HepG2 (cell line): Measurements from ENCODE around the gene ANXA5. TPM values are rescaled to one million over a fixed set of nuclear protein-coding genes. Genes with fewer than 3 reads are reported as not detected.

Experiments
- ATAC-seq: fragments of 200-7000 bp; cut with Tn5 transposase; 3 replicates; pipeline ENCODE4 v1.9.1; 2020; ENCODE audit warnings: mild to moderate bottlenecking, moderate library complexity
- BruUV-seq: library from RNA; stranded (reverse); fragments of 400-500 nt; replicated peaks from 2 replicates; lab custom pipeline; 2021; lab: Mats Ljungman, UMichigan
- CTCF ChIA-PET: fragments of 300-600 bp; formaldehyde crosslinking; extraction: SDS; loops from one replicate; lab custom pipeline; 2021; ENCODE audit warnings: low total read pairs, inconsistent platforms, low intra/inter-chr PET ratio; lab: Yijun Ruan, JAX
- POLR2A ChIA-PET: fragments of 350-600 bp; sonication (Branson Sonifier 250); formaldehyde crosslinking; loops from one replicate; lab custom pipeline; 2020; ENCODE audit warnings: antibody characterized with exemption, inconsistent platforms; lab: Yijun Ruan, JAX
- DNase-seq: peaks from one replicate; pipeline ENCODE4 v3.0.0-alpha.2; 2015; ENCODE audit warnings: low spot score
- FAIRE-seq: peaks from 3 replicates; lab custom pipeline; 2011; peaks lifted over from hg19 to GRCh38; lab: Jason Lieb, UNC
- H2AFZ ChIP-seq: one replicate; pipeline ENCODE4 v1.6.1; 2011; ENCODE audit warnings: low read length, inconsistent platforms
- H3K27ac ChIP-seq: fragments of 300-600 bp; 3 replicates; pipeline ENCODE4 v1.8.0; 2011; ENCODE audit warnings: mixed run types, mild to moderate bottlenecking, mixed read lengths, low read length, inconsistent platforms; ENCODE audit not compliant: insufficient read depth; ENCODE audit errors: extremely low read length
- H3K27me3 ChIP-seq, 2 experiments: fragments of 200-600 bp in 1 of 2; 2 replicates in 1 of 2; 3 replicates in 1 of 2; pipeline versions ENCODE4 v1.6.0 to v1.8.0; 2011; ENCODE audit warnings: low read length in 2 of 2, mild to moderate bottlenecking in 2 of 2, moderate library complexity in 2 of 2, inconsistent platforms in 1 of 2; ENCODE audit not compliant: insufficient read depth in 2 of 2, control insufficient read depth in 1 of 2
- H3K36me3 ChIP-seq, 2 experiments: fragments of 200-600 bp in 1 of 2; replicated peaks in 1 of 2; 2 replicates in 1 of 2; 3 replicates in 1 of 2; pipeline versions ENCODE4 v1.5.1 to v1.8.0; 2011; ENCODE audit warnings: low read length in 2 of 2, inconsistent platforms in 1 of 2; ENCODE audit not compliant: insufficient read depth in 2 of 2, control insufficient read depth in 1 of 2
- H3K4me1 ChIP-seq: 2 replicates; pipeline ENCODE4 v1.5.1; 2012; ENCODE audit warnings: low read length, inconsistent platforms; ENCODE audit not compliant: insufficient read depth
- H3K4me2 ChIP-seq: 2 replicates; pipeline ENCODE4 v1.6.0; 2011; ENCODE audit warnings: low read depth, low read length, inconsistent platforms
- H3K4me3 ChIP-seq, 3 experiments: fragments of 200-600 bp in 1 of 3; sonication (generic), shearing (Covaris generic) in 1 of 3; replicated peaks in 1 of 3; 2 replicates each; pipeline ENCODE4 v1.5.1; 2011 to 2016; ENCODE audit warnings: low read length in 3 of 3, inconsistent platforms in 2 of 3, low read depth in 2 of 3, mild to moderate bottlenecking in 2 of 3, control low read depth in 1 of 3, mixed read lengths in 1 of 3; ENCODE audit not compliant: insufficient read depth in 1 of 3
- H3K79me2 ChIP-seq: one replicate; pipeline ENCODE4 v1.6.1; 2011; ENCODE audit warnings: low read length, inconsistent platforms; ENCODE audit not compliant: insufficient read depth
- H3K9ac ChIP-seq: 2 replicates; pipeline ENCODE4 v1.6.0; 2011; ENCODE audit warnings: mild to moderate bottlenecking, low read depth, low read length, inconsistent platforms; ENCODE audit not compliant: insufficient read depth
- H3K9me3 ChIP-seq: 2 replicates; pipeline ENCODE4 v1.5.1; 2012; ENCODE audit warnings: mild to moderate bottlenecking, low read length
- H4K20me1 ChIP-seq: 2 replicates; pipeline ENCODE4 v1.6.0; 2011; ENCODE audit warnings: inconsistent platforms, mild to moderate bottlenecking, low read length, moderate library complexity; ENCODE audit not compliant: insufficient read depth
- ATF4 ChIP-seq, 2 experiments: fragments of 450-650 bp in 1 of 2; sonication (generic) in 1 of 2; formaldehyde crosslinking; IDR thresholded peaks; 2 replicates each; pipeline versions ENCODE4 v1.5.0 to v1.8.0; 2020 to 2022; ENCODE audit warnings: mild to moderate bottlenecking in 1 of 2, missing genetic modification reagents in 1 of 2
- GATAD2A ChIP-seq: IDR thresholded peaks from 2 replicates; pipeline ENCODE4 v1.6.1; 2016
- MZF1 ChIP-seq: sonication (generic); formaldehyde crosslinking; IDR thresholded peaks from 2 replicates; pipeline ENCODE4 v1.8.1; 2023; ENCODE audit warnings: mild to moderate bottlenecking, missing genetic modification reagents, borderline replicate concordance
- NKX3-1 ChIP-seq: sonication (generic); formaldehyde crosslinking; IDR thresholded peaks from 2 replicates; pipeline ENCODE4 v1.5.0; 2020; ENCODE audit warnings: missing genetic modification reagents
- ZNF12 ChIP-seq: sonication (generic); formaldehyde crosslinking; IDR thresholded peaks from 2 replicates; pipeline ENCODE4 v1.5.0; 2020; ENCODE audit warnings: missing genetic modification reagents
- ZNF253 ChIP-seq: sonication (generic); formaldehyde crosslinking; IDR thresholded peaks from 2 replicates; pipeline ENCODE4 v1.8.0; 2022; ENCODE audit warnings: mild to moderate bottlenecking, missing genetic modification reagents, borderline replicate concordance
- ZNF546 ChIP-seq: sonication (generic); formaldehyde crosslinking; conservative IDR thresholded peaks from 2 replicates; pipeline ENCODE4 v1.8.1; 2023; ENCODE audit warnings: mild to moderate bottlenecking, missing genetic modification reagents
- ZNF549 ChIP-seq: sonication (generic); formaldehyde crosslinking; IDR thresholded peaks from 2 replicates; pipeline ENCODE4 v1.5.0; 2020; ENCODE audit warnings: missing genetic modification reagents
- ZNF563 ChIP-seq: sonication (generic); formaldehyde crosslinking; IDR thresholded peaks from 2 replicates; pipeline ENCODE4 v1.8.0; 2022; ENCODE audit warnings: mild to moderate bottlenecking, moderate library complexity, missing genetic modification reagents
- ZNF639 ChIP-seq: conservative IDR thresholded peaks from 2 replicates; pipeline ENCODE4 v1.6.1; 2018; ENCODE audit warnings: missing genetic modification reagents
- ZNF784 ChIP-seq: sonication (generic); formaldehyde crosslinking; IDR thresholded peaks from 2 replicates; pipeline ENCODE4 v1.5.1; 2020; ENCODE audit warnings: missing genetic modification reagents, mild to moderate bottlenecking, borderline replicate concordance
- ZSCAN5A ChIP-seq: sonication (generic); formaldehyde crosslinking; IDR thresholded peaks from 2 replicates; pipeline ENCODE4 v1.8.0; 2022; ENCODE audit warnings: mild to moderate bottlenecking, missing genetic modification reagents, borderline replicate concordance
- WGBS: methylation state at CpG from one replicate; pipeline ENCODE4 v1.1.6; 2017; ENCODE audit warnings: low lambda C conversion rate; 5-methylcytosine and 5-hydroxymethylcytosine counted together
- in situ Hi-C: cut with HindIII; loops from 2 replicates; pipeline ENCODE4 v1.10.0; 2017; ENCODE audit warnings: low pct_unique_long_range_greater_than_20kb; ENCODE audit not compliant: extremely low pct_ligation_motif_present
- intact Hi-C: fragments of 100-400 bp; cut with micrococcal nuclease; formaldehyde crosslinking; loops from one replicate; pipeline ENCODE4 v1.10.0; 2022; ENCODE audit not compliant: unreplicated experiment
- polyA plus RNA-seq, 8 experiments: library from polyadenylated mRNA; depleted of rRNA in 3 of 8; stranded (reverse) in 7 of 8; unstranded in 1 of 8; fragments of >200 nt; fragmentation: Illumina TruSeq in 4 of 8; extraction: Trizol in 4 of 8; gene quantifications; 2 replicates each; pipeline versions ENCODE4 v1.2.1 to v1.2.3, GENCODE V29; 2011 to 2016; ENCODE audit warnings: low read depth in 4 of 8, missing spikeins in 1 of 8, mixed read lengths in 1 of 8; ENCODE audit not compliant: insufficient read depth in 1 of 8
- total RNA-seq, 5 experiments: library from RNA; depleted of rRNA; stranded (reverse); fragments of >200 nt; fragmentation: Illumina TruSeq; extraction: Trizol; gene quantifications; 2 replicates each; pipeline ENCODE4 v1.2.3, GENCODE V29; 2016; ENCODE audit warnings: low read depth in 1 of 5

ANXA5 gene
- total and polyA plus RNA-seq, 2 of the 13 experiments (the other 11 are each of a cell fraction or from before 2014, with no cell fraction given) = 209 to 342 TPM

DNA sequence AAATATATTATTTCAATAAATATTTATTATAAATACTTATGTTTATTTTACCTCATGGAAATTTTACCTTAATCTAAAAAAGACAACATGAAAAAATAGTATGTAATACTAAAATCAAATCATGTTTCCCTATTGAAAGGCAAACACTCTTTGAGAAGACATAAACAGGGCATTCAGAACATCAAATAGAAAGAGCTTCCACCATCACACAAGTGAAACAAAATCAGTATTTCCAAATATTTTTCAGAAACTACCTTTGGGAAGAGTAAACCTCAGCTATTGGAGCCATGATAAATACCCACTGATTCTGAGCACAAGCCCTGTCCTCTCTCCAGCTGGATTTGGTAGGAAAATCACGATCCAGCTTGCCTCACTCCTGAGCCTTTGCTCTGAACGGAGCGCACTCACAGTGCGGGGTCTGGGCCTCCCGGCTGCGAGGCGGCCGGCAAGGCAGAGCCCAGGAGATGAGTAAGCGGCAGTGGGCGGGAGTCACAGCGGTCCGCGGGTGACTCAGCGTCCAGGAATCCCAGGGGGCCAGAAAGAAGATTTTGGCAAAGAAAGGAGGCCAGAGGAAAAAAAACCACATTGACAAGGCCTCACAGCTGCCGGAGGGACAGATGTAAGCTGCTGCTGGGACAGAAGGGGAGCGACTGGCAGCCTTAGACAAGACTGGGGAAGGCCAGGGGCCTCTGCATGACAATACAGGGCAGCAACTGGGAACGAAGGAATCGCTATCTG is 14.7 kb upstream of the ANXA5 start (continued):
- no peak for TF ChIP-seq ZNF639 (CRISPR knock-in tag)

DNA sequence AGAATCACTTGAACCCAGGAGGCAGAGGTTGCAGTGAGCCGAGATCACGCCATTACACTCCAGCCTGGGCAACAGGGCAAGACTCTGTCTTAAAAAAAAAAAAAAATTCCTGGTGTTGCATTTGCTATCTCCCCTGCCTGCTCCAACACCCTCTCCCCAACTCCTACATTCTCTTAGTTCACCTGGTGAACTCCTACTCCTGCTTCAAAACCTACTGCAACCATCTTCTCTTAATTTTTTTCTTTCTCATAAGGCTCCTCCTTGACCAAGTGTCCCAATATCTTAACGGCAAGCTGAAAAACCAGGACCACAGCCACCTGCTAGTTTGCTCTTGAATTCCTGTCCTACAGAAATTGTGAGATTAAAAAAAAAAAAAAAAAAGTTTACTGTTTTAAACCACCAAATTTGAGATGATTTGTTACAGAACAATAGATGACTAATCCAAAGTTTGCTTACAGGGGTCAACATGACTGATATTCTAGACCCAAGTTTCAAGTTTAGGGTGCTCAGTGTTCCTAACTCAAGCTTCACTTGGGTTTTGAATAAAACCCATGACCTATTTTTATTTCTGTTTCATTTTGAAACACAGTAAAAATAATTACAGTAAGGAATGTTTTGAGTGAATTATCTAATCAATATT is 13.1 kb upstream of the ANXA5 start:
- H3K4me1 ChIP-seq = peaks cover 7% of the 10 kb centered on the region; the same call in 1 of the 2 replicates
- H3K4me2 ChIP-seq = no peak overlapping the region
- H3K79me2 ChIP-seq = no peaks in the 10 kb centered on the region
- ChIA-PET CTCF (no interaction called here), POLR2A (interaction anchor here (2.4 kb wide), 1 partner anchor 13 kb away, joined by 15 read pairs; the partner anchor contains the start of gene ANXA5)
- H3K27me3 ChIP-seq = peaks cover 0 to 7% of the 10 kb centered on the region in 2 experiments; a peak in 2 of 5 replicates
- TF ChIP-seq NKX3-1 (CRISPR knock-in tag) (no peak), ZNF563 (CRISPR knock-in tag) (no peak), ZSCAN5A (CRISPR knock-in tag) (no peak), ZNF784 (CRISPR knock-in tag) (no peak), ATF4 (CRISPR knock-in tag; IDR thresholded peaks at IDR 0.05) (no peak), ZNF253 (no peak), ZNF546 (no peak), ZNF12 (no peak), GATAD2A (CRISPR knock-in tag) (no peak), MZF1 (CRISPR knock-in tag) (no peak), ZNF549 (CRISPR knock-in tag) (no peak)
- no TSS peak for BruUV-seq
- H2AFZ ChIP-seq = no peak overlapping the region
- WGBS = 81% methylated on average over 3 of the region's 3 CpGs
- H3K36me3 ChIP-seq = no peaks in the 10 kb centered on the region
- H3K9ac ChIP-seq = no peak overlapping the region
- no peaks in the 10 kb centered on the region for H4K20me1 ChIP-seq
- ATAC-seq (no peak), FAIRE-seq (no peak), DNase-seq (no peak)
- H3K9me3 ChIP-seq = no peaks in the 10 kb centered on the region
- intact Hi-C loops (loop anchor here (5.0 kb wide), 1 partner anchor 33 kb away; no protein-coding TSS in a partner anchor), in situ Hi-C loops (no loop called here)
- H3K4me3 ChIP-seq = no peak overlapping the region
- H3K27ac ChIP-seq = no peak overlapping the region
